ENCODE results near the gene MGST1. TPM values are rescaled to one million over a fixed set of nuclear protein-coding genes. Genes with fewer than 3 reads are reported as not detected.

The MGST1 gene, protein sequence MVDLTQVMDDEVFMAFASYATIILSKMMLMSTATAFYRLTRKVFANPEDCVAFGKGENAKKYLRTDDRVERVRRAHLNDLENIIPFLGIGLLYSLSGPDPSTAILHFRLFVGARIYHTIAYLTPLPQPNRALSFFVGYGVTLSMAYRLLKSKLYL
- total RNA-seq (2022; extraction: Qiagen RNA extraction; ENCODE audit: low read depth), result 790 to 853 TPM (median 824 TPM) in 5 replicates

DNA sequence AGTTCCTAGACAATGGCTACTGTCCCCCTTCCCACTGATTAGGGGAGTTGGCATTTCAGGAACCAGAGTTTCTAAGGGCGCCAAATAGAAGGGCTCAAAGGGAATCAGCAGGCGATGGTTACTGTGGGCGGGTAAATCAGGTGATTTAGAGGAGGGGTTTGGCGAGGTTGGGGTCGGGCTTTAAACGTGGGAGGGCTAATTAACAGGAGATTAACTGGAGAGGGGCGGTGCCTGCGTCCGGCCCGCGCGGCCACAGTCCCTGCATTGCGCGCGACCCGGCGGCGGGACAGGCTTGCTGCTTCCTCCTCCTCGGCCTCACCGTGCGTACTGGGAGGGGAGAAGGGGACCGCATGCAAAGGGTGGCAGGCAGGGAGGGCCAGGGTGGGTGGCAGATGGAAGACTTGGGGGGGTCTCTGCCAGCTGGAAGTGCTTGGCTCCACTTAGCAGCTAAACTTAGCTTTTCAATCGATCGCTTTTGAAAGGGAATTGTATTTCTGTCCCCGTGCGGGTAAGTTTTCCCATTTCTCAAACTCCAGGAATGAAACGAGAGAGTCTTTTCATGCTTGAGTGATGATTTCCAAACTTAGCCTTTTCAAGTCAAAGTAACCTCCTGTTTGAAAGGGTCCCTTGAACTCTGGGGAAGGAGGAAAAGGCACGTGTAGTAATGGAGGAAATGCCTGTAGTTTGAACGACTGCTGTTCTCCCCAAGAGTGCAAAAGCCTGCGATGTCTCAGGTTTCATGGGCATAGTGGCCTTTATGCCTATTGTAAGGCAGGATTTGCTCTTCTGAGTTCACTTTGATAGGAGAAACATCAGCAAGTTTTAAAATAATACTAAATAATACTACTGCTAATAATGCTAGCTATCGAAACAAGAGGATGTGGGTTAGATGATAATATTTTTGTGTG, at the start of gene MGST1:
MGST1 (plus strand) TSS at position 255 of the 908 bp plus-strand sequence. CDS start 6,608 bp downstream, outside the sequence.

Other genes starting within 250 kb of the MGST1 start
- not detected in 5 replicates for gene SLC15A5, start 70.0 kb upstream of the MGST1 start, total RNA-seq (2022; extraction: Qiagen RNA extraction; ENCODE audit: low read depth)